H1 (cell line): ENCODE data around the gene MID1. TPM values are rescaled to one million over a fixed set of nuclear protein-coding genes. Genes with fewer than 3 reads are reported as not detected.

ENCODE experiments used
- CTCF ChIA-PET: fragments of 300-600 bp; sonication (Branson Sonifier 250); formaldehyde crosslinking; loops from one replicate; lab custom pipeline; 2021; ENCODE audit not compliant: partially characterized antibody; lab: Charles Lee
- POLR2A ChIA-PET: fragments of 300-600 bp; sonication (Branson Sonifier 250); formaldehyde crosslinking; loops from one replicate; lab custom pipeline; 2021; ENCODE audit warnings: inconsistent platforms; ENCODE audit not compliant: partially characterized antibody; lab: Charles Lee
- DNase-seq, 2 experiments: peaks; one replicate each; pipeline versions ENCODE4 v3.0.0 to v3.0.0-alpha.2; 2010 to 2022; ENCODE audit warnings: low spot score in 2 of 2, low read depth in 1 of 2, mixed read lengths in 1 of 2
- FAIRE-seq: peaks from 2 replicates; lab custom pipeline; 2011; peaks lifted over from hg19 to GRCh38; lab: Jason Lieb, UNC
- H2AFZ ChIP-seq: 2 replicates; pipeline ENCODE4 v1.8.1; 2012; ENCODE audit warnings: low read length, inconsistent platforms
- H2AK5ac ChIP-seq: 2 replicates; pipeline ENCODE4 v1.6.1; 2013; ENCODE audit warnings: low read depth, low read length
- H2BK120ac ChIP-seq: replicated peaks from 2 replicates; pipeline ENCODE3; 2013; ENCODE audit warnings: low read depth, low read length, inconsistent platforms
- H2BK12ac ChIP-seq: 2 replicates; pipeline ENCODE4 v1.6.1; 2013; ENCODE audit warnings: low read depth, low read length
- H2BK15ac ChIP-seq: 2 replicates; pipeline ENCODE4 v1.6.1; 2013; ENCODE audit warnings: low read length
- H2BK20ac ChIP-seq: 2 replicates; pipeline ENCODE4 v1.6.1; 2013; ENCODE audit warnings: low read length
- H2BK5ac ChIP-seq: 2 replicates; pipeline ENCODE4 v1.6.1; 2013; ENCODE audit warnings: low read depth, low read length
- H3K14ac ChIP-seq: 2 replicates; pipeline ENCODE4 v1.6.1; 2013; ENCODE audit warnings: inconsistent platforms; ENCODE audit not compliant: insufficient read length
- H3K18ac ChIP-seq: 2 replicates; pipeline ENCODE4 v1.6.1; 2013; ENCODE audit warnings: low read length; ENCODE audit errors: extremely low read depth
- H3K23ac ChIP-seq: 2 replicates; pipeline ENCODE4 v1.6.1; 2013; ENCODE audit warnings: inconsistent platforms; ENCODE audit not compliant: insufficient read length
- H3K23me2 ChIP-seq: 2 replicates; pipeline ENCODE4 v1.6.1; 2013; ENCODE audit warnings: low read depth, low read length
- H3K27ac ChIP-seq: 2 replicates; pipeline ENCODE4 v1.6.1; 2011; ENCODE audit warnings: low read depth, low read length, inconsistent platforms
- H3K27me3 ChIP-seq, 4 experiments: replicated peaks in 1 of 4; 1 replicate in 1 of 4; 2 replicates in 3 of 4; pipeline versions ENCODE4 v1.6.1 to v1.8.1; 2011 to 2013; ENCODE audit warnings: low read length in 3 of 4, mild to moderate bottlenecking in 3 of 4, inconsistent platforms in 2 of 4, mixed read lengths in 2 of 4, moderate library complexity in 1 of 4; ENCODE audit not compliant: control insufficient read depth in 3 of 4, insufficient read depth in 3 of 4; ENCODE audit errors: extremely low read depth in 1 of 4
- H3K36me3 ChIP-seq, 4 experiments: 2 replicates each; pipeline versions ENCODE4 v1.6.1 to v1.8.1; 2011 to 2013; ENCODE audit warnings: mild to moderate bottlenecking in 4 of 4, low read length in 3 of 4, moderate library complexity in 2 of 4, control low read depth in 1 of 4, inconsistent platforms in 1 of 4; ENCODE audit not compliant: insufficient read depth in 4 of 4, control insufficient read depth in 2 of 4
- H3K4ac ChIP-seq: replicated peaks from 2 replicates; pipeline ENCODE3; 2013; ENCODE audit warnings: low read length, low read depth, mixed read lengths, inconsistent platforms; ENCODE audit not compliant: insufficient read length
- H3K4me1 ChIP-seq, 4 experiments: replicated peaks in 1 of 4; 1 replicate in 1 of 4; 2 replicates in 3 of 4; pipeline versions ENCODE4 v1.6.1 to v1.8.1; 2011 to 2013; ENCODE audit warnings: low read length in 3 of 4, inconsistent platforms in 2 of 4, mixed read lengths in 1 of 4; ENCODE audit not compliant: insufficient read depth in 4 of 4, control insufficient read depth in 3 of 4
- H3K4me2 ChIP-seq, 2 experiments: 2 replicates each; pipeline versions ENCODE4 v1.6.1 to v1.8.1; 2011 to 2013; ENCODE audit warnings: low read depth in 2 of 2, low read length in 2 of 2, control low read depth in 1 of 2, inconsistent platforms in 1 of 2, mild to moderate bottlenecking in 1 of 2; ENCODE audit not compliant: insufficient read depth in 1 of 2
- H3K4me3 ChIP-seq, 4 experiments: fragments of 200-600, 300-600 bp in 1 of 4; sonication (generic), shearing (Covaris generic), sonication (Bioruptor Twin) in 1 of 4; 2 replicates each; pipeline versions ENCODE4 v1.5.1 to v1.8.1; 2011 to 2016; ENCODE audit warnings: low read length in 4 of 4, low read depth in 3 of 4, control low read depth in 2 of 4, inconsistent platforms in 2 of 4, mild to moderate bottlenecking in 2 of 4, mixed read lengths in 1 of 4, moderate library complexity in 1 of 4; ENCODE audit not compliant: insufficient read depth in 2 of 4; ENCODE audit errors: extremely low read depth in 1 of 4
- H3K56ac ChIP-seq: replicated peaks from 2 replicates; pipeline ENCODE3; 2013; ENCODE audit warnings: low read depth, mild to moderate bottlenecking, mixed read lengths, low read length, inconsistent platforms; ENCODE audit not compliant: insufficient read length
- H3K79me1 ChIP-seq: 2 replicates; pipeline ENCODE4 v1.6.1; 2013; ENCODE audit warnings: low read depth, low read length, control low read depth
- H3K79me2 ChIP-seq, 2 experiments: 2 replicates each; pipeline versions ENCODE4 v1.6.1 to v1.8.1; 2012 to 2013; ENCODE audit warnings: low read length in 2 of 2, mild to moderate bottlenecking in 2 of 2, inconsistent platforms in 1 of 2; ENCODE audit not compliant: insufficient read depth in 2 of 2, control insufficient read depth in 1 of 2
- H3K9ac ChIP-seq, 4 experiments: replicated peaks in 1 of 4; 1 replicate in 1 of 4; 2 replicates in 3 of 4; pipeline versions ENCODE4 v1.6.1 to v1.8.1; 2011 to 2013; ENCODE audit warnings: low read depth in 3 of 4, low read length in 3 of 4, control low read depth in 2 of 4, mild to moderate bottlenecking in 2 of 4, moderate library complexity in 2 of 4, inconsistent platforms in 1 of 4; ENCODE audit errors: extremely low read depth in 1 of 4
- H3K9me3 ChIP-seq, 2 experiments: 2 replicates each; pipeline versions ENCODE4 v1.6.1 to v1.8.1; 2012 to 2013; ENCODE audit warnings: mild to moderate bottlenecking in 2 of 2, moderate library complexity in 2 of 2, control low read depth in 1 of 2, inconsistent platforms in 1 of 2, low read depth in 1 of 2, low read length in 1 of 2, mixed read lengths in 1 of 2; ENCODE audit not compliant: insufficient read depth in 2 of 2
- H4K20me1 ChIP-seq, 2 experiments: replicated peaks in 1 of 2; 2 replicates each; pipeline versions ENCODE3 to v1.8.1; 2011 to 2013; ENCODE audit warnings: inconsistent platforms in 2 of 2, low read length in 2 of 2, mild to moderate bottlenecking in 1 of 2; ENCODE audit not compliant: insufficient read depth in 2 of 2, control insufficient read depth in 1 of 2
- H4K5ac ChIP-seq: 2 replicates; pipeline ENCODE4 v1.6.1; 2013; ENCODE audit warnings: low read length, low read depth, mixed read lengths, inconsistent platforms; ENCODE audit not compliant: insufficient read length
- H4K8ac ChIP-seq: 2 replicates; pipeline ENCODE4 v1.8.0; 2013; ENCODE audit warnings: mild to moderate bottlenecking, moderate library complexity, low read length, inconsistent platforms; ENCODE audit not compliant: insufficient read depth; ENCODE audit errors: extremely low read depth
- H4K91ac ChIP-seq: replicated peaks from 2 replicates; pipeline ENCODE3; 2013; ENCODE audit warnings: low read length, mixed read lengths, inconsistent platforms; ENCODE audit not compliant: insufficient read length
- SUZ12 ChIP-seq: fragments of 200-600 bp; sonication (generic); IDR thresholded peaks from 2 replicates; pipeline ENCODE4 v1.6.1; 2012; ENCODE audit warnings: mild to moderate bottlenecking, inconsistent platforms, low read length, moderate library complexity, mixed read lengths
- WGBS, 2 experiments: shearing (Covaris generic) in 1 of 2; methylation state at CpG; one replicate each; pipeline versions ENCODE4 v1.1.6 to v1.1.7; 2013 to 2015; ENCODE audit warnings: low lambda C conversion rate in 2 of 2, mixed read lengths in 2 of 2, inconsistent platforms in 1 of 2, low coverage in 1 of 2, missing lambda C conversion rate in 1 of 2; ENCODE audit not compliant: insufficient replicate concordance in 2 of 2, insufficient coverage in 1 of 2, insufficient read length in 1 of 2; ENCODE audit errors: extremely low coverage in 1 of 2, missing lambda C conversion rate in 1 of 2; 5-methylcytosine and 5-hydroxymethylcytosine counted together
- polyA plus RNA-seq, 7 experiments: library from polyadenylated mRNA; depleted of rRNA in 3 of 7; stranded (reverse) in 5 of 7; unstranded in 2 of 7; fragments of >200 nt in 5 of 7; fragments of 200-250 nt in 2 of 7; gene quantifications; 1 replicate in 5 of 7; 2 replicates in 1 of 7; 4 replicates in 1 of 7; pipeline versions ENCODE4 v1.2.1 to v1.2.3, GENCODE V29; 2011 to 2013; ENCODE audit warnings: missing spikeins in 2 of 7, mixed read lengths in 2 of 7
- total RNA-seq: library from RNA; stranded (reverse); fragmentation: NEBNext Ultra II Directional; extraction: Animal tissue kit (Norgen Biotek cat#: 25700); gene quantifications from 2 replicates; pipeline ENCODE4 v1.2.1, GENCODE V29; 2021

The MID1 gene
- total and polyA plus RNA-seq, 2 of the 8 experiments (the other 6 are each of a cell fraction or from before 2014, with no cell fraction given), result 12.9 to 54.3 TPM

GRCh38 chrX:10612215-10612614, 8.2 kb downstream of the MID1 start:
- H2AK5ac ChIP-seq, result no peak overlapping the region
- no peak overlapping the region for H3K18ac ChIP-seq
- H3K23me2 ChIP-seq, result no peaks in the 10 kb centered on the region
- H3K9ac ChIP-seq, result no peak overlapping the region
- H3K4me1 ChIP-seq, result peaks cover 0 to 15% (median 7%) of the 10 kb centered on the region in 4 experiments; a peak in 3 of 7 replicates
- no peaks in the 10 kb centered on the region for H3K36me3 ChIP-seq
- peak overlapping the region in 1 of 2 experiments; percentile 43; a peak in 1 of 4 replicates for H3K4me2 ChIP-seq
- H4K8ac ChIP-seq, result no peak overlapping the region
- no peak overlapping the region for H3K27ac ChIP-seq
- H3K14ac ChIP-seq, result no peak overlapping the region
- H4K5ac ChIP-seq, result no peak overlapping the region
- H3K4ac ChIP-seq, result no peak overlapping the region
- H3K79me2 ChIP-seq, result peaks cover 0 to 88% of the 10 kb centered on the region in 2 experiments; a peak in 3 of 4 replicates
- FAIRE-seq, result no peak
- no peak overlapping the region for H4K91ac ChIP-seq
- H2BK5ac ChIP-seq, result no peak overlapping the region
- H2BK20ac ChIP-seq, result no peak overlapping the region
- TF ChIP-seq SUZ12, result no peak
- H3K27me3 ChIP-seq, result no peaks in the 10 kb centered on the region
- H2BK15ac ChIP-seq, result no peak overlapping the region
- H3K56ac ChIP-seq, result no peak overlapping the region
- ChIA-PET CTCF (no interaction called here), POLR2A (interaction anchor here (2.2 kb wide), 1 partner anchor 8 kb away, joined by 10 read pairs; the partner anchor contains the start of gene MID1)
- no peaks in the 10 kb centered on the region for H3K9me3 ChIP-seq
- 0 out of 8 replicates have a peak overlapping the region, but pooled peaks of 1 of the 4 experiments have one; percentile 34 for H3K4me3 ChIP-seq
- no peak overlapping the region for H2BK12ac ChIP-seq
- no peaks in the 10 kb centered on the region for H3K79me1 ChIP-seq
- no peak overlapping the region for H3K23ac ChIP-seq
- 61% methylated on average over 4 of the region's 4 CpGs; no CpG with 5 or more reads in 1 of the 2 experiments for WGBS, 2 experiments
- no peak overlapping the region for H2BK120ac ChIP-seq
- no peak for DNase-seq
- peaks cover 0 to 1% of the 10 kb centered on the region in 2 experiments for H4K20me1 ChIP-seq
- H2AFZ ChIP-seq, result no peak overlapping the region
